ENCODE measurements around the gene CACNA1A. TPM values are rescaled to one million over a fixed set of nuclear protein-coding genes. Genes with fewer than 3 reads are reported as not detected.

Gene CACNA1A
- total and polyA plus RNA-seq, 2 of the 4 experiments (the other 2 are of a cell fraction) = 5.9 to 15.0 TPM

DNA sequence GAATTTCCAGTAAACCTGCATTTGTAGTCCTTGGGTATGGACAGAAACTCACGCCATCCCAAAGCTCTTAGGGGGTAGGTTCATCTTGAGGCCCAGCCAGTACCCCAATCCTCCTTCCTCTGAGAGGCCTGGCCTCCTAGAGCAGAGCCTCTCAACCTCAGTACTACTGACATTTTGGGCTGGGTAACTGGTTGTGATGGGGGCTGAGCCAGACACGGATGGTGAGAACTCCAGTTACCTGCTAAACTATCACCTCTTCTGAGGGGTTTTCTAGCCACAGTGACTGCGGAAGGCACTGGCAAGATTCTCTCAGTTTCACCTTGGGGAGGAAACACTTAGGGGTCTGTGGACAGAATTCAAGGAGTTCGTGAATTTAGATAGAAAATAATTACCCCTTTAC, 156.2 kb downstream of the CACNA1A start:
- Histone ChIP-seq H4K91ac (ENCODE audit: insufficient read depth, low read depth, low read length) (no peak overlapping the region), H3K36me3 (ENCODE audit: control insufficient read depth, insufficient read depth, low read length) (no peaks in the 10 kb centered on the region; the same call in 1 of the 2 replicates), H2BK5ac (ENCODE audit: low read depth, low read length, poor library complexity, severe bottlenecking) (no peak overlapping the region), H3K14ac (replicated peaks; ENCODE audit: low read depth, low read length) (no peak overlapping the region), H2BK120ac (ENCODE audit: low read depth, low read length) (no peak overlapping the region), H4K20me1 (ENCODE audit: insufficient read depth, low read length) (no peaks in the 10 kb centered on the region), H3K79me1 (ENCODE audit: low read depth in 1 of 2, low read length in 2 of 2) (no peaks in the 10 kb centered on the region), H3K4me3 (ENCODE audit: insufficient read depth, low read depth, low read length) (no peak overlapping the region), H3K23ac (ENCODE audit: low read depth, low read length) (no peak overlapping the region), H3K9me3 (ENCODE audit: control insufficient read depth, insufficient read depth, low read length) (peaks cover 5% of the 10 kb centered on the region; the same call in 1 of the 2 replicates), H2BK20ac (ENCODE audit: low read depth, low read length) (no peak overlapping the region), H4K5ac (ENCODE audit: low read depth, low read length) (no peak overlapping the region), H3K56ac (ENCODE audit: extremely low read depth, insufficient read depth, low read length) (no peak overlapping the region), H3K4me2 (ENCODE audit: low read depth, low read length) (no peak overlapping the region), H3K27ac (ENCODE audit: insufficient read depth, low read length) (no peak overlapping the region), H3K4ac (ENCODE audit: low read depth, low read length) (no peak overlapping the region), H4K8ac (ENCODE audit: low read depth in 2 of 2, low read length in 2 of 2) (no peak overlapping the region), H3K9ac (ENCODE audit: low read depth, low read length) (no peak overlapping the region), H3K4me1 (ENCODE audit: control insufficient read depth, insufficient read depth, low read length) (no peaks in the 10 kb centered on the region), H2AK9ac (replicated peaks; ENCODE audit: low read depth, low read length, poor library complexity) (no peak overlapping the region), H2AK5ac (ENCODE audit: low read depth, low read length) (no peak overlapping the region), H2AFZ (replicated peaks; ENCODE audit: low read length, poor library complexity) (no peak overlapping the region), H3K9me1 (ENCODE audit: insufficient read depth, low read length) (no peaks in the 10 kb centered on the region), H2BK15ac (ENCODE audit: low read depth, low read length) (no peak overlapping the region), H3K27me3 (ENCODE audit: control insufficient read depth, insufficient read depth, low read length) (no peaks in the 10 kb centered on the region), H3K18ac (ENCODE audit: low read depth, low read length) (no peak overlapping the region)
- no peak for ATAC-seq (ENCODE audit: low read depth)
- no TSS peak for BruUV-seq (replicated peaks)
- TF ChIP-seq SMC3 (IDR thresholded peaks at IDR 0.05; ENCODE audit: low read depth, low read length) (no peak), CEBPB (IDR thresholded peaks at IDR 0.05; ENCODE audit: low read depth, low read length) (no peak), MAFK (IDR thresholded peaks at IDR 0.05; ENCODE audit: low read depth, low read length) (no peak), RFX5 (IDR thresholded peaks at IDR 0.05; ENCODE audit: low read depth, low read length) (no peak), CHD1 (IDR thresholded peaks at IDR 0.05; ENCODE audit: low read depth, low read length) (no peak), RAD21 (IDR thresholded peaks at IDR 0.05; ENCODE audit: low read length) (no peak), MXI1 (IDR thresholded peaks at IDR 0.05; ENCODE audit: borderline replicate concordance, low read depth, low read length) (no peak), BHLHE40 (IDR thresholded peaks at IDR 0.05; ENCODE audit: low read depth, low read length) (no peak), NFE2L2 (IDR thresholded peaks at IDR 0.05; ENCODE audit: low read depth, low read length) (no peak), POLR2A (IDR thresholded peaks at IDR 0.05; ENCODE audit: low read depth, low read length) (no peak), FOS (IDR thresholded peaks at IDR 0.05; ENCODE audit: low read depth, low read length) (no peak), RCOR1 (IDR thresholded peaks at IDR 0.05; ENCODE audit: insufficient replicate concordance, low read length) (no peak)
- TF ChIP-seq, protein P1, sequence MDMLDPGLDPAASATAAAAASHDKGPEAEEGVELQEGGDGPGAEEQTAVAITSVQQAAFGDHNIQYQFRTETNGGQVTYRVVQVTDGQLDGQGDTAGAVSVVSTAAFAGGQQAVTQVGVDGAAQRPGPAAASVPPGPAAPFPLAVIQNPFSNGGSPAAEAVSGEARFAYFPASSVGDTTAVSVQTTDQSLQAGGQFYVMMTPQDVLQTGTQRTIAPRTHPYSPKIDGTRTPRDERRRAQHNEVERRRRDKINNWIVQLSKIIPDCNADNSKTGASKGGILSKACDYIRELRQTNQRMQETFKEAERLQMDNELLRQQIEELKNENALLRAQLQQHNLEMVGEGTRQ (IDR thresholded peaks at IDR 0.05; ENCODE audit: low read depth, low read length) = no peak
- TF ChIP-seq, protein P2, sequence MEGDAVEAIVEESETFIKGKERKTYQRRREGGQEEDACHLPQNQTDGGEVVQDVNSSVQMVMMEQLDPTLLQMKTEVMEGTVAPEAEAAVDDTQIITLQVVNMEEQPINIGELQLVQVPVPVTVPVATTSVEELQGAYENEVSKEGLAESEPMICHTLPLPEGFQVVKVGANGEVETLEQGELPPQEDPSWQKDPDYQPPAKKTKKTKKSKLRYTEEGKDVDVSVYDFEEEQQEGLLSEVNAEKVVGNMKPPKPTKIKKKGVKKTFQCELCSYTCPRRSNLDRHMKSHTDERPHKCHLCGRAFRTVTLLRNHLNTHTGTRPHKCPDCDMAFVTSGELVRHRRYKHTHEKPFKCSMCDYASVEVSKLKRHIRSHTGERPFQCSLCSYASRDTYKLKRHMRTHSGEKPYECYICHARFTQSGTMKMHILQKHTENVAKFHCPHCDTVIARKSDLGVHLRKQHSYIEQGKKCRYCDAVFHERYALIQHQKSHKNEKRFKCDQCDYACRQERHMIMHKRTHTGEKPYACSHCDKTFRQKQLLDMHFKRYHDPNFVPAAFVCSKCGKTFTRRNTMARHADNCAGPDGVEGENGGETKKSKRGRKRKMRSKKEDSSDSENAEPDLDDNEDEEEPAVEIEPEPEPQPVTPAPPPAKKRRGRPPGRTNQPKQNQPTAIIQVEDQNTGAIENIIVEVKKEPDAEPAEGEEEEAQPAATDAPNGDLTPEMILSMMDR (conservative IDR thresholded peaks at IDR 0.05; ENCODE audit: low read depth, low read length) = no peak
- DNase-seq = no peak
- intact Hi-C loops (cut with micrococcal nuclease) = no loop called here
- CTCF ChIA-PET = no interaction called here
- in situ Hi-C loops (cut with MboI; ENCODE audit: low sequenced_read_pairs) = no loop called here
- POLR2A ChIA-PET (ENCODE audit: unreplicated experiment) = no interaction called here
- WGBS, 2 experiments (ENCODE audit: extremely low coverage in 2 of 2, insufficient read length in 1 of 2) = no CpG with 5 or more reads among the region's 4 CpGs
- dilution Hi-C loops (cut with HindIII; ENCODE audit: low sequenced_read_pairs, unreplicated experiment) = no loop called here

Measured in IMR-90 (cell line).